22Rv1 (cell line): Measurements from ENCODE around the gene TSPAN10.

Source experiments
- ZFX ChIP-seq: fragments of 450-650 bp; IDR thresholded peaks from 2 replicates; pipeline ENCODE4 v1.6.1; 2017; ENCODE audit warnings: antibody characterized with exemption, borderline replicate concordance
- TF ChIP-seq, protein P1 (sequence below): fragments of 450-650 bp; IDR thresholded peaks from 2 replicates; pipeline ENCODE4 v1.5.1; 2017; ENCODE audit warnings: mild to moderate bottlenecking

DNA sequence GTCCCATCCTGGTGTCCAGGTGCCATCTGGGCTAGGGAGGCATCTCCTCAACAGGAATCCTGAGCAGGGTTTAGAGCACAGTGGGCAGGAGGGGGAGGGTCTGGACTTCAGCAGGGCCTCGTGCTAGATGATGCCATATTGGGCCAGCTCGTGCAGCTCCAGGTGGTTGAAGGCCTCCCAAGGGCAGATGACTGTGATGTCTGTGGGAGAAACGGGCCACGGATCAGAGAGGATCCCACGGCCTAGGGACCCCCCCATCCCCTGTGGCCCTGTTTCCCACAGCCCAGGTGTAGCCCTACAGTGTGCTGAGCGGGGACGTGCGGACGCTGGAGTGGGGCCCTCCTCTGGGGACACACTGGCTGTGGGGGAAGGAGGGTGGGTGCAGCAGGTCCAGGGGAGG is 14.0 kb downstream of the TSPAN10 start:
- TF ChIP-seq, protein P1, sequence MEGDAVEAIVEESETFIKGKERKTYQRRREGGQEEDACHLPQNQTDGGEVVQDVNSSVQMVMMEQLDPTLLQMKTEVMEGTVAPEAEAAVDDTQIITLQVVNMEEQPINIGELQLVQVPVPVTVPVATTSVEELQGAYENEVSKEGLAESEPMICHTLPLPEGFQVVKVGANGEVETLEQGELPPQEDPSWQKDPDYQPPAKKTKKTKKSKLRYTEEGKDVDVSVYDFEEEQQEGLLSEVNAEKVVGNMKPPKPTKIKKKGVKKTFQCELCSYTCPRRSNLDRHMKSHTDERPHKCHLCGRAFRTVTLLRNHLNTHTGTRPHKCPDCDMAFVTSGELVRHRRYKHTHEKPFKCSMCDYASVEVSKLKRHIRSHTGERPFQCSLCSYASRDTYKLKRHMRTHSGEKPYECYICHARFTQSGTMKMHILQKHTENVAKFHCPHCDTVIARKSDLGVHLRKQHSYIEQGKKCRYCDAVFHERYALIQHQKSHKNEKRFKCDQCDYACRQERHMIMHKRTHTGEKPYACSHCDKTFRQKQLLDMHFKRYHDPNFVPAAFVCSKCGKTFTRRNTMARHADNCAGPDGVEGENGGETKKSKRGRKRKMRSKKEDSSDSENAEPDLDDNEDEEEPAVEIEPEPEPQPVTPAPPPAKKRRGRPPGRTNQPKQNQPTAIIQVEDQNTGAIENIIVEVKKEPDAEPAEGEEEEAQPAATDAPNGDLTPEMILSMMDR = no peak
- no peak for TF ChIP-seq ZFX
